GM21526 (cell line): ENCODE results near the gene SCARB1.

Experiments
- ATAC-seq: cut with Tn5 transposase; IDR thresholded peaks from one replicate; pipeline ENCODE4 v1.9.1; 2021; ENCODE audit warnings: moderate library complexity; ENCODE audit not compliant: unreplicated experiment, low FRiP score

Gene SCARB1

DNA sequence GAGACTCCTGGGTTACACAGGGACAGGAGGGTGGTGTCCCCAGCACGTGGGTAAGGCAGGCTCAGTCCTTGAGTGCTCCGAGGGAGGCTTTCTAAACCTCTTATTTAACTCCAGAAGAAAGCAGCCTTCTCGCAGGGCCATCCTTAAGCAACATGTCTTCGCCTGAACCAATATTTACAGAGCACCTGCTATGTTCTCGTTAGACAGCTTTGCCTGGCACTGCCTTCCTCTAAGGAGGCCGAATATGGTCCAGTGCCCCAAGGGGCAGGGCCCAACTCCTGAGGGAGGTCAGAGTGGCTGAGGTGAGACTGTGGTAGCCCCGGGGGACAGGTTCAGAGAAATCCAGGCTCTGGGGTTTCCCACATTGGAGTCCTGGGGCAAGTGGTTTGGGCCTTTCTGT lies 2.1 kb upstream of the SCARB1 start:
- no peak for ATAC-seq

GRCh38 chr12:124864326-124864752 lies 675 bp upstream of the SCARB1 start:
- no peak for ATAC-seq

DNA sequence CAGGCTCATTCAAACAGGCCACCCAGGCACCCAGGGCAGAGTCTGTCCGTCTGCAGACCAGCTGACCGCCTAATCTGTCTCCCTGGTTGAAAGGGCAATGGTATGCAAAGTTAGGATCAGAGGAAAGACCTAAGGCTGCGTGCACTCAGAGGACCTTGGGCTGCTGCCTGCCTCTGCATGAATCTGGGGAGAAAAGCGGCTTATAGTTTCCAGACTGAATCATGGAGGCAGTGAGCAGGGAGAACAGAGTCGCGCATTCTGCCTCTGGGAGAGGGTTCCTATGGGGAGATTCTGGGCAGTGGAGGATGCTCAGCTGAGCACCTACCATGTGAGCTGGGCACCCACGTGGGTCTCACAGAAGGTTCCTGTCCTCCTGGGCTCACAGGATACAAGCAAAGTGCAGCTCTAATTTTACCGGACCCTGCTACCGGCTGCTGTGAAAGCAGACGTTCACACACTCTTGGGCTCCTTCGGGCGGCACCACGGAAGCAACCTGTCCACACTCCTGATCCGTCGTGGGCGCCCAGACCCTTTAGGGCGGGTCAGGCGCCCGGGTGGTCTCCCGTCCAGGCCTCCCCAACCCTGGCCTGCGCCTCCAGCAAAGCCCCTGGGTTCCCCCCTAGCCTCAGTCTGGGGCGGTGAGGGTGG lies 772 bp downstream of the SCARB1 start:
- peak; percentile 25 for ATAC-seq

GRCh38 chr12:124861898-124862676 lies 1.6 kb downstream of the SCARB1 start:
- ATAC-seq: no peak

GRCh38 chr12:124861492-124861891 lies 2.2 kb downstream of the SCARB1 start:
- ATAC-seq: no peak

GRCh38 chr12:124857921-124858461 lies 5.7 kb downstream of the SCARB1 start:
- ATAC-seq: no peak

- ATAC-seq: no peak
Observed at GRCh38 chr12:124856842-124857178, 6.9 kb downstream of the SCARB1 start.

DNA sequence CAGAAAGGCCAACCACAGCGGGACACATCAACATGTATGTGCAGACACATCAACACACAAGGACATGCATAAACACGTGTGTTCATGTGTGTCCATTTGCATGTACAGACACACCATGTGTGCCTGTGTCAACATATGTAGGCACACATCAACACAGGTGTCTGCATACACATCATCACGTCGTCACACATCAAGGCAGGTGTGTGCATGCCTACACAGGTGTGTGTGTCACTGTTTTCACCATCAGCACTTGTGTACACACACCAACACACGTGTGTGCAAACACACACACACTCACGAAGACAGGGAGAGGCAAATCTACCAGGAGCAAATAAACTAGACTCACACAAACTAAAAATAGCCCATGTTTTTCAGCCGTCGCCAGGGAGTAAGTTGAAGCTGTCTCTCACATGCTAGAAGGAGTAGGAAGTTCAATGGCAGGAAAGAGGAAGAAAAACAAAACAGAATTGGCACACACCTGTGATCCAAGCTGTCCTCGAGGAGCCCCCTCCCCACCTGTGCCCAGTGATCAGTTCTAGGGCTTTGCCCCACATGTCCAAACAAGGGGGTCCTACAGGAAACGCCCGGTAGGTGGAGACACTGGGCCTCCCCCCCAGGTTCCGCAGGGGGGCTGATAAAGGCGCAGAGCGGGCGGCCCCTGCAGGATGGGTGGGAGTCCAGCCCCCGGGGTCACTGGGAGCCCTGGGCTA lies 7.4 kb downstream of the SCARB1 start:
- ATAC-seq: no peak

DNA sequence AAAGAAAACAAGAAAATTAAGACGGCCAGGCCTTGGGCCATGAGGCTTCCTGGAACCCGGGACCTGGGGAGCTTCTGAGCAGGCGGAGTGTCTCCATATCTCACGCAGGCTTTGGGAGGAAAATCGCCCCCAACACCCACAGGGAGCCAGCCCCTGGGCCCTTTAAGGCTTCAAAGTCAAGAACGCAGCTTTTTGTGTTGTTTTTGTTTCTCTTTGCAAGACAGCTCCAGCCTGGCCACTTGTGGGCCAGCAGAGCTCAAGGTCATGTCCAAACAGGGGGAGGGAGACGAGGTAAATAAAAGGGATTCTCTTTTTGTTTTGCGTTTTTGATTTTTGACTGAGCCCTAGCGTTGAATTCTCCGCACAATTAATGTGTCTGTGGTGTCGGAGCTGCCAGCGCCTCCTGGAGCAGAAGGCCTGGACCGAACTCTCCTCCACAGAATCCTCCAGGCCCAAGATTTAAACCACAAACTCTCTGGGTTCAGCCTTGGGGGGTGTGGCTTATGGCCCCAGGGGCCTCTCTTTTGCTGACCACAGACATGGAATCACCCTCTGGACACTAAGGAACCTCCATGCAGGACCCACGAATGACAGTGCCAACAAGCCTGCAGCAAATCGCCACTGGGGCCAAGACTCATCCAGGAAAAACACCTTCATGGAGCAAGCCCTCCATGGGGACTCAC lies 8.2 kb downstream of the SCARB1 start:
- ATAC-seq: no peak

GRCh38 chr12:124854637-124855184 lies 9.0 kb downstream of the SCARB1 start:
- ATAC-seq: no peak

GRCh38 chr12:124853781-124854636 lies 9.7 kb downstream of the SCARB1 start:
- no peak for ATAC-seq

GRCh38 chr12:124852911-124853427 lies 10.7 kb downstream of the SCARB1 start:
- no peak for ATAC-seq

GRCh38 chr12:124852329-124852831 lies 11.3 kb downstream of the SCARB1 start:
- ATAC-seq: no peak

DNA sequence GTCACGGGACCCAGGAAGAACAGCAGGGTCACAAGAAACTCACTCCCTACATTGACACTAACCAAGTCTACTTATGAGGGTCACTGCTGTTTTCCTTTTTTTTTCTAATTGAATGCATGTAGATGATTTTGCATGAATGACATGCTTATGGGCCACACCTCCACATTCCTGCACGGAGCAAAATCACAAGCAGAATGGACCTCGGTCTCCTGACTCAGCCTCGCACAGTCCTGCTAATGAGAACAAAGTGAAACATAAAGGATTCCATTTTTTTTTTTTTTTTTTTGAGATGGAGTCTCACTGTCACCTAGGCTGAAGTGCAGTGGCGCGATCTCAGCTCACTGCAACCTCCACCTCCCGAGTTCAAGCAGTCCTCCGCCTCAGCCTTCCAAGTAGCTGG lies 12.3 kb downstream of the SCARB1 start:
- no peak for ATAC-seq

DNA sequence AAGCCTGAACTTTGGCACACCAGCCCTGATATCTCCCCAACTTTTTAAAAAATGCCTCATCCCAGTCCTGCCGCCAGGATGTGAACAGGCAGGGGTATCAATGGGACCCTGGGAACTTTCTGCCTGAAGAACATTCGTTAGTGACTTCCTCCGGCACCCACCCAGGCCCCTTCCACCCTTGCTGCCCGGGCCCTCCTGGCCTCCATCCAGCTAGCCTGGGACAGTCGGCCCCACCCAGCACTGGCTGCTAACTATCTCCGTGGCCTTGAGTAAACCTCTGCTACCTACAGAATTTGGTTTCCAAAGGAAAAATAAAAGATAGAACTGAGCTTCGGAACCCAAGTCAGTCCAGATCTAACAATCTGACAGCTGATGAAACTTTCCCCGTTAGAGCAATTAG lies 14.3 kb downstream of the SCARB1 start:
- no peak for ATAC-seq

- ATAC-seq: no peak
Observed at GRCh38 chr12:124848621-124849380, 14.9 kb downstream of the SCARB1 start.

GRCh38 chr12:124847113-124848074 lies 16.3 kb downstream of the SCARB1 start:
- no peak for ATAC-seq
